Measurements from ENCODE around the gene CDK5RAP1.

DNA sequence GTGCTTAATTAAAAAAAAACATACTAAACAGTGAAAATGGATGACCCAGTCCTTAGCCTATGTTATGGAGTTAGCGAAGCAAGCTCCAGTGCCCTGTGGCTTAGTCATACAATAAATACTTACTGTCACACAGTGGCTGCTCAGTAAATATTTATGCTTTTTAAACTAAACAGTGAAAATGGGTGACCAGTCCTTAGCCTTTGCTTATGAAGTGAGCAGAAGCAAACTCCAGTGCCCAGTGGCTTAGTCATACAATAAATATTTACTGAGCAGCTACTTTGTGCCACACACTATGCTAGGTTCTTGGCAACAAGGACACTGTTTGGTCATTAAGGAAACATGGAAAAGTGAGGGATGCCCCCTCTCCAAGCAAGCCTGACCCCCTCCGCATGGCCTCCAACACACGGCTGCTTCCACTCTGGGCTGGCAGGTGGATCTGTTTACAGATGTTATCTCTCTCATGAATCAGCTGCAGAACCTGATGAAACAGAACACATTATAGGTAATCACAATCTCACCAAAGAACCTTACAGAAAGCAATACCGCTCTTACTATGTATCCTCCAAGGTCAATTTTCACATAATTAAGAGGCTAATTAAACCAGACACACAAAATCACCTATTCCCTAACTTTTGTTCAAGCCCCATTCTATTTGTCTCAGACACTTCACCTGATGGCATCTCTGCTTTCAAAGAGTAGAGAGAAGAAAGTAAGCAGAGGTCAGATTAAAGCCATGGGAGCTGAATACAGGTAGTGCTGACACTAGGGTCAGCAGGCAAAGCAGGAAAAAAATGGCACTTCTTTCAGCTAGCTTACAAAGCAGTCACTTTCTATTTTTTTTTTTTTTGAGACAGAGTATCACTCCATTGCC lies 27.3 kb downstream of the CDK5RAP1 start:
- TF ChIP-seq, protein P1, sequence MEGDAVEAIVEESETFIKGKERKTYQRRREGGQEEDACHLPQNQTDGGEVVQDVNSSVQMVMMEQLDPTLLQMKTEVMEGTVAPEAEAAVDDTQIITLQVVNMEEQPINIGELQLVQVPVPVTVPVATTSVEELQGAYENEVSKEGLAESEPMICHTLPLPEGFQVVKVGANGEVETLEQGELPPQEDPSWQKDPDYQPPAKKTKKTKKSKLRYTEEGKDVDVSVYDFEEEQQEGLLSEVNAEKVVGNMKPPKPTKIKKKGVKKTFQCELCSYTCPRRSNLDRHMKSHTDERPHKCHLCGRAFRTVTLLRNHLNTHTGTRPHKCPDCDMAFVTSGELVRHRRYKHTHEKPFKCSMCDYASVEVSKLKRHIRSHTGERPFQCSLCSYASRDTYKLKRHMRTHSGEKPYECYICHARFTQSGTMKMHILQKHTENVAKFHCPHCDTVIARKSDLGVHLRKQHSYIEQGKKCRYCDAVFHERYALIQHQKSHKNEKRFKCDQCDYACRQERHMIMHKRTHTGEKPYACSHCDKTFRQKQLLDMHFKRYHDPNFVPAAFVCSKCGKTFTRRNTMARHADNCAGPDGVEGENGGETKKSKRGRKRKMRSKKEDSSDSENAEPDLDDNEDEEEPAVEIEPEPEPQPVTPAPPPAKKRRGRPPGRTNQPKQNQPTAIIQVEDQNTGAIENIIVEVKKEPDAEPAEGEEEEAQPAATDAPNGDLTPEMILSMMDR (optimal IDR thresholded peaks at IDR 0.05 in 1 of 3, IDR thresholded peaks at IDR 0.05 in 1 of 3, conservative IDR thresholded peaks at IDR 0.05 in 1 of 3; ENCODE audit: extremely low read depth in 1 of 3, insufficient read depth in 2 of 3, low read length in 3 of 3): no peak
- no peak for TF ChIP-seq EZH2 (IDR thresholded peaks at IDR 0.05; ENCODE audit: low read length)
